ENCODE data around the gene TSPAN8. TPM values are rescaled to one million over a fixed set of nuclear protein-coding genes. Genes with fewer than 3 reads are reported as not detected.
A peak's percentile ranks its signal among the peaks of the same experiment; 100 is the strongest.

The TSPAN8 gene
- total RNA-seq, 1 experiment from 2014 or later = 74.7 TPM

DNA sequence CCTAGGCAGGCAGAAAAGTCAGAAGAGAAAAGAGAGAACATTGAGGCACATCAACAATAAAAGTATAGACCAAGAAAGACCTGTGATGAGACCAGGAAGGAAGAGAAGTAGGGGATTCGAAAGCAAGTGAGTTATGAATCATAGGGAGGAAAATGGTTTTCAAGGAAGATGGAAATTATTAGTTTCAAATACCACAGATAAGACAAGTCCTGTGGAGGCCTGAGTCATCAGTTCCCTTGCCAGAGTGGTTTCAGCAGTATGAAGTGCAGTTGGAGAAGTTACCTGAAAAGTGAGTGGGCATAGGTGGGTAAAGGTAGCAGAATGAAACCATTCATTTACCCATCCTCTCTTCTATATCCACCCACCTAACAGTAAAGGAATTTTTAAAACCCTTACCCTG, 25.2 kb upstream of the TSPAN8 start:
- ChIA-PET POLR2A (ENCODE audit: low non-redundant PET) (no interaction called here), CTCF (no interaction called here)
- Histone ChIP-seq H3K36me3 (ENCODE audit: insufficient read depth, low read length, poor library complexity, severe bottlenecking) (no peaks in the 10 kb centered on the region), H3K4me1 (ENCODE audit: insufficient read depth, low read length, poor library complexity, severe bottlenecking) (peaks cover 33% of the 10 kb centered on the region), H3K4me3 (ENCODE audit: low read depth, low read length, poor library complexity, severe bottlenecking) (no peak overlapping the region), H3K27me3 (replicated peaks; ENCODE audit: insufficient read depth, low read depth, low read length, poor library complexity) (no peaks in the 10 kb centered on the region), H3K9me3 (ENCODE audit: low read depth, low read length, poor library complexity, severe bottlenecking) (peaks cover 16% of the 10 kb centered on the region), H3K27ac (ENCODE audit: low read depth, low read length, poor library complexity, severe bottlenecking) (peak overlapping the region; percentile 35)
- BruUV-seq (replicated peaks) = no TSS peak
- no peak for TF ChIP-seq CTCF (conservative IDR thresholded peaks at IDR 0.05; ENCODE audit: low read depth, low read length)
- no peak for TF ChIP-seq EZH2 (IDR thresholded peaks at IDR 0.05; ENCODE audit: borderline replicate concordance, low read depth, low read length, poor library complexity, severe bottlenecking)
- intact Hi-C loops (cut with micrococcal nuclease; ENCODE audit: unreplicated experiment) = no loop called here
- no peak for DNase-seq (ENCODE audit: low spot score)

GRCh38 chr12:71178162-71178561, 20.4 kb upstream of the TSPAN8 start:
- Histone ChIP-seq H3K27ac (ENCODE audit: low read depth, low read length, poor library complexity, severe bottlenecking) (no peak overlapping the region), H3K9me3 (ENCODE audit: low read depth, low read length, poor library complexity, severe bottlenecking) (peaks cover 16% of the 10 kb centered on the region), H3K4me3 (ENCODE audit: low read depth, low read length, poor library complexity, severe bottlenecking) (no peak overlapping the region), H3K27me3 (replicated peaks; ENCODE audit: insufficient read depth, low read depth, low read length, poor library complexity) (no peaks in the 10 kb centered on the region), H3K4me1 (ENCODE audit: insufficient read depth, low read length, poor library complexity, severe bottlenecking) (peaks cover 4% of the 10 kb centered on the region), H3K36me3 (ENCODE audit: insufficient read depth, low read length, poor library complexity, severe bottlenecking) (no peaks in the 10 kb centered on the region)
- no peak for TF ChIP-seq CTCF (conservative IDR thresholded peaks at IDR 0.05; ENCODE audit: low read depth, low read length)
- TF ChIP-seq EZH2 (IDR thresholded peaks at IDR 0.05; ENCODE audit: borderline replicate concordance, low read depth, low read length, poor library complexity, severe bottlenecking) = no peak
- intact Hi-C loops (cut with micrococcal nuclease; ENCODE audit: unreplicated experiment) = no loop called here
- CTCF ChIA-PET = no interaction called here
- POLR2A ChIA-PET (ENCODE audit: low non-redundant PET) = no interaction called here
- BruUV-seq (replicated peaks) = no TSS peak
- DNase-seq (ENCODE audit: low spot score) = no peak

DNA sequence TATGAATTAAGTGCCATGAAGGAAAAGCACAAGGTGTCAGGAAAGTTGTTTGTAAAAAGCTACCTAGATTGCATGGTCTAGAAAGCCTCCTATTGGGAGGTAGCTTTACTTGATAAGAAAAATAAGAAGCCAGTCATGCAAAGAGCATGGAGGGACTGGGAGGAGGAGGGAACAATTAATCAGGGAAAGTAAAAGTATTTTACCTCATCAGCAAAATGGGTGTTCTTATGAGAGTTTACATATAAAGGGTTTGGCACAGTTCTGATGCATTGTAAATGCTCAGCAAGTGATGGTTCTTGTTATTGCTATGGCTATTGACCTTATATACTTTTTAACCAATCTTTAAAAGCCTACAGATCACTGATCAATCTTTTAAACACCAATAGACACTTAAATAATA, 17.0 kb upstream of the TSPAN8 start:
- Histone ChIP-seq H3K4me1 (ENCODE audit: insufficient read depth, low read length, poor library complexity, severe bottlenecking) (no peaks in the 10 kb centered on the region), H3K4me3 (ENCODE audit: low read depth, low read length, poor library complexity, severe bottlenecking) (no peak overlapping the region), H3K27ac (ENCODE audit: low read depth, low read length, poor library complexity, severe bottlenecking) (no peak overlapping the region), H3K27me3 (replicated peaks; ENCODE audit: insufficient read depth, low read depth, low read length, poor library complexity) (no peaks in the 10 kb centered on the region), H3K9me3 (ENCODE audit: low read depth, low read length, poor library complexity, severe bottlenecking) (peaks cover 5% of the 10 kb centered on the region), H3K36me3 (ENCODE audit: insufficient read depth, low read length, poor library complexity, severe bottlenecking) (no peaks in the 10 kb centered on the region)
- DNase-seq (ENCODE audit: low spot score) = no peak
- CTCF ChIA-PET = no interaction called here
- intact Hi-C loops (cut with micrococcal nuclease; ENCODE audit: unreplicated experiment) = no loop called here
- no peak for TF ChIP-seq EZH2 (IDR thresholded peaks at IDR 0.05; ENCODE audit: borderline replicate concordance, low read depth, low read length, poor library complexity, severe bottlenecking)
- no peak for TF ChIP-seq CTCF (conservative IDR thresholded peaks at IDR 0.05; ENCODE audit: low read depth, low read length)
- BruUV-seq (replicated peaks) = no TSS peak
- POLR2A ChIA-PET (ENCODE audit: low non-redundant PET) = no interaction called here
